ENCODE data around the gene AP4M1. TPM values are rescaled to one million over a fixed set of nuclear protein-coding genes. Genes with fewer than 3 reads are reported as not detected.

AP4M1 gene
- total and polyA plus RNA-seq, 9 of the 15 experiments (the other 6 are each of a cell fraction or from before 2014, with no cell fraction given) = 1.3 to 30.9 (median 14.1) TPM

GRCh38 chr7:100091411-100092181 is 9.8 kb upstream of the AP4M1 start (continued):
- TF ChIP-seq XRCC5 (IDR thresholded peaks at IDR 0.05; ENCODE audit: low read depth, low read length) = 0 out of 2 replicates have a peak, but pooled peaks have one; percentile 61
- TF ChIP-seq RBM22 (IDR thresholded peaks at IDR 0.05; ENCODE audit: low read depth, low read length, poor library complexity, severe bottlenecking) = peak; percentile 48
- no peak for TF ChIP-seq HNRNPUL1 (IDR thresholded peaks at IDR 0.05; ENCODE audit: low read length)
- no peak for TF ChIP-seq CTCFL (IDR thresholded peaks at IDR 0.05; ENCODE audit: borderline replicate concordance, insufficient read depth, low read depth, low read length, poor library complexity, severe bottlenecking)
- no peak for TF ChIP-seq TCFL5 (CRISPR knock-in tag; conservative IDR thresholded peaks at IDR 0.05)
- peak; percentile 70 for TF ChIP-seq POLR2B (IDR thresholded peaks at IDR 0.05; ENCODE audit: low read depth, partially characterized antibody)
- peak; percentile 79 for TF ChIP-seq SUPT5H (IDR thresholded peaks at IDR 0.05)
- TF ChIP-seq PURB (CRISPR knock-in tag; IDR thresholded peaks at IDR 0.05; ENCODE audit: low read depth) = no peak
- no peak for TF ChIP-seq ZNF124 (CRISPR knock-in tag; IDR thresholded peaks at IDR 0.05)
- TF ChIP-seq POLR2G (IDR thresholded peaks at IDR 0.05; ENCODE audit: low read depth, low read length) = peak; percentile 75
- no peak for TF ChIP-seq KAT2B (IDR thresholded peaks at IDR 0.05; ENCODE audit: low read depth, low read length)
- TF ChIP-seq POLR2A (conservative IDR thresholded peaks at IDR 0.05) = peak; percentile 84
- TF ChIP-seq CTCF (IDR thresholded peaks at IDR 0.05 in 2 of 3, conservative IDR thresholded peaks at IDR 0.05 in 1 of 3; ENCODE audit: insufficient read depth in 2 of 3, low read depth in 1 of 3, low read length in 3 of 3) = peak in 2 of 3 experiments; percentile 42 to 45; a peak in 5 of 6 replicates
- TF ChIP-seq MTF1 (CRISPR knock-in tag; IDR thresholded peaks at IDR 0.05; ENCODE audit: borderline replicate concordance) = no peak
- TF ChIP-seq AFF4 (CRISPR knock-in tag; IDR thresholded peaks at IDR 0.05) = no peak
- TF ChIP-seq ZEB2 (IDR thresholded peaks at IDR 0.05) = no peak
- 0 out of 2 replicates have a peak, but pooled peaks have one; percentile 36 for TF ChIP-seq ZNF444 (CRISPR knock-in tag; IDR thresholded peaks at IDR 0.05)
- peak; percentile 72 for TF ChIP-seq RBFOX2 (IDR thresholded peaks at IDR 0.05; ENCODE audit: low read depth, low read length)
- TF ChIP-seq PML (IDR thresholded peaks at IDR 0.05; ENCODE audit: low read length) = peak; percentile 63
- TF ChIP-seq KAT8 (IDR thresholded peaks at IDR 0.05; ENCODE audit: low read depth) = no peak
- peak; percentile 4; the same call in 1 of the 2 replicates for TF ChIP-seq ZBTB7A (IDR thresholded peaks at IDR 0.05; ENCODE audit: borderline replicate concordance, control insufficient read depth, low read depth, low read length)

Data from K562 (cell line).